ENCODE data around the gene ARL11. TPM values are rescaled to one million over a fixed set of nuclear protein-coding genes. Genes with fewer than 3 reads are reported as not detected.
A peak's percentile ranks its signal among the peaks of the same experiment; 100 is the strongest.
"Not testable (repeated sequence)": the region's sequence is repeated elsewhere in the genome, so short reads cannot be mapped to it uniquely, and the experiment has no call there.

Gene ARL11
- total RNA-seq, 1 donor from 2014 or later, result 0.13 TPM

- not testable (repeated sequence) for DNase-seq (ENCODE audit: low read depth, low spot score)
Observed at GRCh38 chr13:49612042-49612441, 16.3 kb upstream of the ARL11 start.

GRCh38 chr13:49615836-49616675 is 12.3 kb upstream of the ARL11 start:
- peak; percentile 50 for DNase-seq (ENCODE audit: low read depth, low spot score)

GRCh38 chr13:49616676-49617065 is 11.6 kb upstream of the ARL11 start:
- no peak for DNase-seq (ENCODE audit: low read depth, low spot score)

- no peak for DNase-seq (ENCODE audit: low read depth, low spot score)
Observed at GRCh38 chr13:49620170-49620621, 8.1 kb upstream of the ARL11 start.

GRCh38 chr13:49622174-49622946 is 5.9 kb upstream of the ARL11 start:
- DNase-seq (ENCODE audit: low read depth, low spot score), result no peak

GRCh38 chr13:49624229-49624628 is 4.1 kb upstream of the ARL11 start:
- no peak for DNase-seq (ENCODE audit: low read depth, low spot score)

- no peak for DNase-seq (ENCODE audit: low read depth, low spot score)
Observed at GRCh38 chr13:49625392-49626079, 2.8 kb upstream of the ARL11 start.

- DNase-seq (ENCODE audit: low read depth, low spot score), result no peak
Observed at GRCh38 chr13:49629196-49629938, 1.1 kb downstream of the ARL11 start.

- peak; percentile 46 for DNase-seq (ENCODE audit: low read depth, low spot score)
Observed at GRCh38 chr13:49629947-49630346, 1.6 kb downstream of the ARL11 start.

GRCh38 chr13:49630580-49630979 is 2.3 kb downstream of the ARL11 start:
- no peak for DNase-seq (ENCODE audit: low read depth, low spot score)

GRCh38 chr13:49632156-49632555 is 3.8 kb downstream of the ARL11 start:
- DNase-seq (ENCODE audit: low read depth, low spot score), result no peak

- DNase-seq (ENCODE audit: low read depth, low spot score), result peak; percentile 46
Observed at GRCh38 chr13:49633710-49634109, 5.4 kb downstream of the ARL11 start.

GRCh38 chr13:49635599-49636433 is 7.5 kb downstream of the ARL11 start:
- DNase-seq (ENCODE audit: low read depth, low spot score), result no peak

- no peak for DNase-seq (ENCODE audit: low read depth, low spot score)
Observed at GRCh38 chr13:49636705-49637104, 8.4 kb downstream of the ARL11 start.

GRCh38 chr13:49638030-49638743 is 9.9 kb downstream of the ARL11 start:
- DNase-seq (ENCODE audit: low read depth, low spot score), result no peak

- no peak for DNase-seq (ENCODE audit: low read depth, low spot score)
Observed at GRCh38 chr13:49638744-49639072, 10.4 kb downstream of the ARL11 start.

GRCh38 chr13:49641801-49642291 is 13.5 kb downstream of the ARL11 start:
- no peak for DNase-seq (ENCODE audit: low read depth, low spot score)

GRCh38 chr13:49643035-49643646 is 14.8 kb downstream of the ARL11 start:
- no peak for DNase-seq (ENCODE audit: low read depth, low spot score)

GRCh38 chr13:49645451-49645850 is 17.1 kb downstream of the ARL11 start:
- DNase-seq (ENCODE audit: low read depth, low spot score), result no peak
